Kidney (tissue), 14 donors: ENCODE measurements around the gene KIF6. TPM values are rescaled to one million over a fixed set of nuclear protein-coding genes. Genes with fewer than 3 reads are reported as not detected.
"Not testable (repeated sequence)": the region's sequence is repeated elsewhere in the genome, so short reads cannot be mapped to it uniquely, and the experiment has no call there.

ENCODE experiments used
- DNase-seq, 5 donors: peaks; one replicate each; pipeline ENCODE4 v3.0.0-alpha.2; 2013 to 2020
- FAIRE-seq: peaks from 2 replicates; lab custom pipeline; 2012; peaks lifted over from hg19 to GRCh38; lab: Jason Lieb, UNC
- H3K27ac ChIP-seq, 2 donors: one replicate each; pipeline ENCODE4 v1.7.0; 2013; ENCODE audit warnings: low read depth in 2 of 2, low read length in 2 of 2, inconsistent platforms in 1 of 2
- H3K27me3 ChIP-seq: one replicate; pipeline ENCODE4 v1.7.1; 2013; ENCODE audit warnings: low read length, inconsistent platforms; ENCODE audit not compliant: control insufficient read depth, insufficient read depth
- H3K36me3 ChIP-seq, 3 donors: one replicate each; pipeline versions ENCODE4 v1.7.0 to v1.7.1; 2013; ENCODE audit warnings: low read length in 3 of 3, control low read depth in 1 of 3, inconsistent platforms in 1 of 3; ENCODE audit not compliant: insufficient read depth in 3 of 3, control insufficient read depth in 2 of 3
- H3K4me1 ChIP-seq, 3 donors: one replicate each; pipeline versions ENCODE4 v1.7.0 to v1.7.1; 2013; ENCODE audit warnings: low read length in 3 of 3, inconsistent platforms in 1 of 3, low read depth in 1 of 3; ENCODE audit not compliant: control insufficient read depth in 2 of 3, insufficient read depth in 2 of 3
- H3K4me3 ChIP-seq, 3 donors: one replicate each; pipeline versions ENCODE4 v1.7.0 to v1.8.1; 2013; ENCODE audit warnings: low read length in 3 of 3, control low read depth in 1 of 3, inconsistent platforms in 1 of 3
- H3K9ac ChIP-seq, 3 donors: one replicate each; pipeline versions ENCODE4 v1.7.0 to v1.7.1; 2013; ENCODE audit warnings: low read length in 3 of 3, control low read depth in 1 of 3, inconsistent platforms in 1 of 3
- H3K9me3 ChIP-seq, 3 donors: one replicate each; pipeline versions ENCODE4 v1.7.0 to v1.7.1; 2013; ENCODE audit warnings: low read length in 3 of 3, control low read depth in 1 of 3, inconsistent platforms in 1 of 3; ENCODE audit not compliant: control insufficient read depth in 2 of 3, insufficient read depth in 1 of 3
- CTCF ChIP-seq: IDR thresholded peaks from 3 replicates; pipeline ENCODE4 v1.5.1; 2012; ENCODE audit warnings: mild to moderate bottlenecking, moderate library complexity, borderline replicate concordance; ENCODE audit not compliant: insufficient read depth; ENCODE audit errors: extremely low read depth
- intact Hi-C: fragments of 100-400 bp; cut with DNase I; formaldehyde crosslinking; loops from one replicate; pipeline ENCODE4 v1.11.1; 2022
- polyA plus RNA-seq: library from polyadenylated mRNA; stranded (reverse); fragments of 350-450 nt; fragmentation: Illumina TruSeq; extraction: RNeasy Lipid Tissue Mini Kit (QIAGEN cat#74804); gene quantifications from one replicate; pipeline ENCODE4 v1.2.3, GENCODE V29; 2014; ENCODE audit warnings: low read depth, low replicate concordance; ENCODE audit not compliant: insufficient read depth
- total RNA-seq: library from RNA; stranded (reverse); fragmentation: NEBNext Ultra II Directional; extraction: Animal tissue kit (Norgen Biotek cat#: 25700); gene quantifications from one replicate; pipeline ENCODE4 v1.2.1, GENCODE V29; 2021
- donor health status: control.
- donor health status: control.
- donor health status: control.
- donor health status: control.
- donor health status: control.
- donor health status: DM: yes; HTN: yes; CAD: no.
- donor health status: Normal renal cell carcinoma (clear cell type).

KIF6 gene
- total and polyA plus RNA-seq, 2 donors from 2014 or later: 1.7 to 2.9 TPM

GRCh38 chr6:39731565-39731964 is 6.4 kb upstream of the KIF6 start:
- FAIRE-seq (no peak), DNase-seq (no peak)
- H3K9me3 ChIP-seq: no peaks in the 10 kb centered on the region
- no peak for TF ChIP-seq CTCF
- H3K36me3 ChIP-seq: no peaks in the 10 kb centered on the region
- H3K27ac ChIP-seq: no peak overlapping the region
- no peaks in the 10 kb centered on the region for H3K27me3 ChIP-seq
- H3K4me1 ChIP-seq: no peaks in the 10 kb centered on the region
- no peak overlapping the region for H3K4me3 ChIP-seq
- intact Hi-C loops: no loop called here
- no peak overlapping the region for H3K9ac ChIP-seq

- H3K36me3 ChIP-seq: no peaks in the 10 kb centered on the region
- H3K9me3 ChIP-seq: no peaks in the 10 kb centered on the region
- no peak for FAIRE-seq
- no peak for TF ChIP-seq CTCF
- H3K4me3 ChIP-seq: no peak overlapping the region
- H3K9ac ChIP-seq: no peak overlapping the region
- H3K27ac ChIP-seq: no peak overlapping the region
- intact Hi-C loops: no loop called here
- H3K27me3 ChIP-seq: no peaks in the 10 kb centered on the region
- no peak for DNase-seq
- H3K4me1 ChIP-seq: peaks cover 0 to 2% (median 0%) of the 10 kb centered on the region in 3 donors
These were observed 4.7 kb upstream of the KIF6 start for GRCh38 chr6:39729945-39730344.

GRCh38 chr6:39725632-39725997 is 407 bp upstream of the KIF6 start:
- Histone ChIP-seq H3K9ac (peak overlapping the region in 1 of 3 donors; percentile 25), H3K27ac (peak overlapping the region; percentile 9 to 34), H3K9me3 (no peaks in the 10 kb centered on the region), H3K4me1 (peaks cover 0 to 2% (median 0%) of the 10 kb centered on the region in 3 donors), H3K27me3 (no peaks in the 10 kb centered on the region), H3K4me3 (peak overlapping the region in 2 of 3 donors; percentile 35 to 76), H3K36me3 (no peaks in the 10 kb centered on the region)
- no peak for TF ChIP-seq CTCF
- no peak for FAIRE-seq
- intact Hi-C loops: no loop called here
- DNase-seq: no peak

- H3K27me3 ChIP-seq, H3K9me3 ChIP-seq, DNase-seq, H3K4me3 ChIP-seq, H3K9ac ChIP-seq, FAIRE-seq, H3K36me3 ChIP-seq, H3K4me1 ChIP-seq, intact Hi-C loops, H3K27ac ChIP-seq: not testable (repeated sequence)
These were observed 1.9 kb downstream of the KIF6 start for GRCh38 chr6:39723350-39723749.
